C4-2B (cell line): Measurements from ENCODE around the gene SMPX.

ENCODE experiments used
- CTCF ChIP-seq: fragments of 450-650 bp; conservative IDR thresholded peaks from 2 replicates; pipeline ENCODE4 v1.5.1; 2017; ENCODE audit warnings: mild to moderate bottlenecking
- ZFX ChIP-seq: fragments of 450-650 bp; IDR thresholded peaks from 2 replicates; pipeline ENCODE4 v1.6.1; 2017

- TF ChIP-seq CTCF (no peak), ZFX (no peak)
Observed at GRCh38 chrX:21781976-21782375, 24.1 kb upstream of the SMPX start.
